Measurements from ENCODE around the gene TROAP.

Gene TROAP

GRCh38 chr12:49284672-49285071 lies 38.4 kb upstream of the TROAP start:
- Histone ChIP-seq H4K5ac (ENCODE audit: low read length) (no peak overlapping the region), H3K27ac (ENCODE audit: low read depth, low read length) (no peak overlapping the region), H3K27me3 (ENCODE audit: insufficient read depth, low read length, poor library complexity) (no peaks in the 10 kb centered on the region), H3K4me1 (ENCODE audit: control insufficient read depth, low read depth, low read length) (no peaks in the 10 kb centered on the region), H4K8ac (ENCODE audit: low read depth, low read length) (no peak overlapping the region), H3K4me2 (ENCODE audit: low read length) (no peak overlapping the region), H3K56ac (ENCODE audit: low read length) (no peak overlapping the region), H3K4ac (ENCODE audit: low read depth, low read length) (no peak overlapping the region), H3K23ac (ENCODE audit: low read length) (no peak overlapping the region), H3K79me2 (ENCODE audit: control insufficient read depth, insufficient read depth, low read length) (no peaks in the 10 kb centered on the region), H2BK15ac (replicated peaks; ENCODE audit: low read depth) (no peak overlapping the region), H3K4me3 (ENCODE audit: low read length) (no peak overlapping the region), H3K9ac (ENCODE audit: low read length) (no peak overlapping the region), H2AK5ac (ENCODE audit: low read length) (no peak overlapping the region), H3K18ac (ENCODE audit: low read length) (no peak overlapping the region), H3K79me1 (ENCODE audit: low read length) (no peaks in the 10 kb centered on the region), H3K36me3 (ENCODE audit: control insufficient read depth, insufficient read depth, low read length) (no peaks in the 10 kb centered on the region), H2BK5ac (ENCODE audit: low read length) (no peak overlapping the region), H2BK120ac (ENCODE audit: low read depth, low read length) (no peak overlapping the region)
- WGBS (ENCODE audit: extremely low coverage, insufficient coverage, low lambda C conversion rate): no CpG with 5 or more reads among the region's 4 CpGs
- no peak for DNase-seq

- Histone ChIP-seq H3K4me2 (ENCODE audit: low read length) (no peak overlapping the region), H2BK5ac (ENCODE audit: low read length) (no peak overlapping the region), H3K79me1 (ENCODE audit: low read length) (no peaks in the 10 kb centered on the region), H3K36me3 (ENCODE audit: control insufficient read depth, insufficient read depth, low read length) (no peaks in the 10 kb centered on the region), H3K18ac (ENCODE audit: low read length) (no peak overlapping the region), H3K9ac (ENCODE audit: low read length) (no peak overlapping the region), H4K8ac (ENCODE audit: low read depth, low read length) (no peak overlapping the region), H3K27ac (ENCODE audit: low read depth, low read length) (no peak overlapping the region), H3K4ac (ENCODE audit: low read depth, low read length) (no peak overlapping the region), H3K56ac (ENCODE audit: low read length) (no peak overlapping the region), H4K5ac (ENCODE audit: low read length) (no peak overlapping the region), H2BK15ac (replicated peaks; ENCODE audit: low read depth) (no peak overlapping the region), H3K79me2 (ENCODE audit: control insufficient read depth, insufficient read depth, low read length) (no peaks in the 10 kb centered on the region), H2AK5ac (ENCODE audit: low read length) (no peak overlapping the region), H3K4me1 (ENCODE audit: control insufficient read depth, low read depth, low read length) (no peaks in the 10 kb centered on the region), H2BK120ac (ENCODE audit: low read depth, low read length) (no peak overlapping the region), H3K4me3 (ENCODE audit: low read length) (no peak overlapping the region), H3K23ac (ENCODE audit: low read length) (no peak overlapping the region), H3K27me3 (ENCODE audit: insufficient read depth, low read length, poor library complexity) (no peaks in the 10 kb centered on the region)
- no peak for DNase-seq
- no CpG with 5 or more reads among the region's 6 CpGs for WGBS (ENCODE audit: extremely low coverage, insufficient coverage, low lambda C conversion rate)
Measured at GRCh38 chr12:49287876-49288275, 35.2 kb upstream of the TROAP start.

- no peak overlapping the region for H3K9ac ChIP-seq (ENCODE audit: low read length)
- H3K4me1 ChIP-seq (ENCODE audit: control insufficient read depth, low read depth, low read length): no peaks in the 10 kb centered on the region
- peak; percentile 58 for DNase-seq
- no peak overlapping the region for H3K4ac ChIP-seq (ENCODE audit: low read depth, low read length)
- H3K79me2 ChIP-seq (ENCODE audit: control insufficient read depth, insufficient read depth, low read length): no peaks in the 10 kb centered on the region
- no peak overlapping the region for H2BK5ac ChIP-seq (ENCODE audit: low read length)
- H4K8ac ChIP-seq (ENCODE audit: low read depth, low read length): no peak overlapping the region
- H3K23ac ChIP-seq (ENCODE audit: low read length): no peak overlapping the region
- H3K27me3 ChIP-seq (ENCODE audit: insufficient read depth, low read length, poor library complexity): no peaks in the 10 kb centered on the region
- no peak overlapping the region for H2BK120ac ChIP-seq (ENCODE audit: low read depth, low read length)
- H3K79me1 ChIP-seq (ENCODE audit: low read length): no peaks in the 10 kb centered on the region
- no peaks in the 10 kb centered on the region for H3K36me3 ChIP-seq (ENCODE audit: control insufficient read depth, insufficient read depth, low read length)
- H3K56ac ChIP-seq (ENCODE audit: low read length): no peak overlapping the region
- H3K4me2 ChIP-seq (ENCODE audit: low read length): no peak overlapping the region
- H2AK5ac ChIP-seq (ENCODE audit: low read length): no peak overlapping the region
- H3K18ac ChIP-seq (ENCODE audit: low read length): no peak overlapping the region
- no peak overlapping the region for H3K27ac ChIP-seq (ENCODE audit: low read depth, low read length)
- no peak overlapping the region for H2BK15ac ChIP-seq (replicated peaks; ENCODE audit: low read depth)
- no CpG with 5 or more reads among the region's 11 CpGs for WGBS (ENCODE audit: extremely low coverage, insufficient coverage, low lambda C conversion rate)
- no peak overlapping the region for H4K5ac ChIP-seq (ENCODE audit: low read length)
- H3K4me3 ChIP-seq (ENCODE audit: low read length): no peak overlapping the region
Measured at GRCh38 chr12:49288412-49288853, 34.6 kb upstream of the TROAP start.

- Histone ChIP-seq H4K8ac (ENCODE audit: low read depth, low read length) (no peak overlapping the region), H3K23ac (ENCODE audit: low read length) (no peak overlapping the region), H2BK120ac (ENCODE audit: low read depth, low read length) (no peak overlapping the region), H2BK5ac (ENCODE audit: low read length) (no peak overlapping the region), H3K4me2 (ENCODE audit: low read length) (no peak overlapping the region), H3K79me1 (ENCODE audit: low read length) (no peaks in the 10 kb centered on the region), H4K5ac (ENCODE audit: low read length) (no peak overlapping the region), H3K4me1 (ENCODE audit: control insufficient read depth, low read depth, low read length) (no peaks in the 10 kb centered on the region), H3K36me3 (ENCODE audit: control insufficient read depth, insufficient read depth, low read length) (no peaks in the 10 kb centered on the region), H3K4me3 (ENCODE audit: low read length) (no peak overlapping the region), H3K9ac (ENCODE audit: low read length) (no peak overlapping the region), H3K79me2 (ENCODE audit: control insufficient read depth, insufficient read depth, low read length) (no peaks in the 10 kb centered on the region), H3K18ac (ENCODE audit: low read length) (no peak overlapping the region), H3K27me3 (ENCODE audit: insufficient read depth, low read length, poor library complexity) (peaks cover 1% of the 10 kb centered on the region), H2BK15ac (replicated peaks; ENCODE audit: low read depth) (no peak overlapping the region), H3K4ac (ENCODE audit: low read depth, low read length) (no peak overlapping the region), H2AK5ac (ENCODE audit: low read length) (no peak overlapping the region), H3K27ac (ENCODE audit: low read depth, low read length) (no peak overlapping the region), H3K56ac (ENCODE audit: low read length) (no peak overlapping the region)
- no CpG with 5 or more reads among the region's 9 CpGs for WGBS (ENCODE audit: extremely low coverage, insufficient coverage, low lambda C conversion rate)
- no peak for DNase-seq
Measured at GRCh38 chr12:49288922-49289555, 34.0 kb upstream of the TROAP start.

GRCh38 chr12:49292729-49293055 lies 30.4 kb upstream of the TROAP start:
- Histone ChIP-seq H3K4me1 (ENCODE audit: control insufficient read depth, low read depth, low read length) (no peaks in the 10 kb centered on the region), H3K4me2 (ENCODE audit: low read length) (no peak overlapping the region), H3K4me3 (ENCODE audit: low read length) (no peak overlapping the region), H2AK5ac (ENCODE audit: low read length) (no peak overlapping the region), H3K4ac (ENCODE audit: low read depth, low read length) (no peak overlapping the region), H3K23ac (ENCODE audit: low read length) (no peak overlapping the region), H3K79me1 (ENCODE audit: low read length) (no peaks in the 10 kb centered on the region), H4K5ac (ENCODE audit: low read length) (no peak overlapping the region), H3K18ac (ENCODE audit: low read length) (no peak overlapping the region), H2BK5ac (ENCODE audit: low read length) (no peak overlapping the region), H2BK15ac (replicated peaks; ENCODE audit: low read depth) (no peak overlapping the region), H3K9ac (ENCODE audit: low read length) (no peak overlapping the region), H3K27me3 (ENCODE audit: insufficient read depth, low read length, poor library complexity) (peaks cover 28% of the 10 kb centered on the region), H2BK120ac (ENCODE audit: low read depth, low read length) (no peak overlapping the region), H3K27ac (ENCODE audit: low read depth, low read length) (no peak overlapping the region), H4K8ac (ENCODE audit: low read depth, low read length) (no peak overlapping the region), H3K79me2 (ENCODE audit: control insufficient read depth, insufficient read depth, low read length) (no peaks in the 10 kb centered on the region), H3K56ac (ENCODE audit: low read length) (peak overlapping the region; percentile 20), H3K36me3 (ENCODE audit: control insufficient read depth, insufficient read depth, low read length) (no peaks in the 10 kb centered on the region)
- no peak for DNase-seq
- no CpG with 5 or more reads among the region's 7 CpGs for WGBS (ENCODE audit: extremely low coverage, insufficient coverage, low lambda C conversion rate)

All from mesendoderm (in vitro differentiated cells).